Naive thymus-derived CD4-positive, alpha-beta T cell (primary cell): Measurements from ENCODE around the gene BID. TPM values are rescaled to one million over a fixed set of nuclear protein-coding genes. Genes with fewer than 3 reads are reported as not detected.

Experiments used
- ATAC-seq: fragments of 150-1000 bp; cut with Tn5 transposase; 2 replicates; pipeline ENCODE4 v1.10.0; 2021; ENCODE audit warnings: mild to moderate bottlenecking, moderate library complexity
- CTCF ChIA-PET: fragments of 350-600 bp; sonication (Branson Sonifier 250); formaldehyde crosslinking; loops from one replicate; lab custom pipeline; 2021; ENCODE audit warnings: antibody characterized with exemption; lab: Charles Lee
- POLR2A ChIA-PET: fragments of 350-600 bp; sonication (Branson Sonifier 250); formaldehyde crosslinking; loops from one replicate; lab custom pipeline; 2021; ENCODE audit warnings: antibody characterized with exemption, inconsistent platforms; lab: Charles Lee
- DNase-seq, 9 donors: peaks; one replicate each; pipeline versions ENCODE4 v3.0.0 to v3.0.0-alpha.2; 2020 to 2022; ENCODE audit warnings: mixed read lengths in 1 of 9
- H3K27ac ChIP-seq: one replicate; pipeline ENCODE4 v1.7.0; 2013; ENCODE audit warnings: mild to moderate bottlenecking, low read depth, low read length, moderate library complexity
- H3K27me3 ChIP-seq, 2 donors: one replicate each; pipeline ENCODE4 v1.7.0; 2013; ENCODE audit warnings: low read length in 2 of 2, mild to moderate bottlenecking in 2 of 2, moderate library complexity in 2 of 2; ENCODE audit not compliant: control insufficient read depth in 2 of 2, insufficient read depth in 2 of 2
- H3K36me3 ChIP-seq, 3 experiments: 1 replicate in 2 of 3; 2 replicates in 1 of 3; pipeline ENCODE4 v1.7.0; 2013; ENCODE audit warnings: low read length in 3 of 3, mild to moderate bottlenecking in 3 of 3, moderate library complexity in 1 of 3; ENCODE audit not compliant: insufficient read depth in 3 of 3, control insufficient read depth in 2 of 3
- H3K4me1 ChIP-seq, 2 donors: one replicate each; pipeline ENCODE4 v1.7.0; 2013; ENCODE audit warnings: low read length in 2 of 2, mild to moderate bottlenecking in 2 of 2, moderate library complexity in 1 of 2; ENCODE audit not compliant: control insufficient read depth in 2 of 2, insufficient read depth in 2 of 2
- H3K4me3 ChIP-seq: 2 replicates; pipeline ENCODE4 v1.7.0; 2013; ENCODE audit warnings: mild to moderate bottlenecking, low read length
- H3K9me3 ChIP-seq, 3 experiments: 1 replicate in 2 of 3; 2 replicates in 1 of 3; pipeline ENCODE4 v1.7.0; 2013; ENCODE audit warnings: low read length in 3 of 3; ENCODE audit not compliant: control insufficient read depth in 2 of 3
- H3K27ac Mint-ChIP-seq, 9 donors: one replicate each; pipeline ENCODE4 v1.8.0; 2020 to 2022; ENCODE audit warnings: mixed read lengths in 9 of 9, mild to moderate bottlenecking in 8 of 9, moderate library complexity in 5 of 9, inconsistent platforms in 2 of 9
- H3K27me3 Mint-ChIP-seq, 5 donors: one replicate each; pipeline ENCODE4 v1.8.0; 2021 to 2022; ENCODE audit warnings: mixed read lengths in 5 of 5, mild to moderate bottlenecking in 1 of 5
- H3K36me3 Mint-ChIP-seq, 5 donors: one replicate each; pipeline ENCODE4 v1.8.0; 2020 to 2022; ENCODE audit warnings: mixed read lengths in 5 of 5, mild to moderate bottlenecking in 3 of 5, inconsistent platforms in 1 of 5
- H3K4me1 Mint-ChIP-seq, 7 donors: one replicate each; pipeline ENCODE4 v1.8.0; 2020 to 2022; ENCODE audit warnings: mixed read lengths in 7 of 7, mild to moderate bottlenecking in 3 of 7, inconsistent platforms in 1 of 7
- H3K4me3 Mint-ChIP-seq, 10 donors: one replicate each; pipeline ENCODE4 v1.8.0; 2020 to 2022; ENCODE audit warnings: mild to moderate bottlenecking in 10 of 10, mixed read lengths in 10 of 10, moderate library complexity in 6 of 10, inconsistent platforms in 2 of 10
- H3K9me3 Mint-ChIP-seq, 11 donors: one replicate each; pipeline ENCODE4 v1.8.0; 2020 to 2022; ENCODE audit warnings: mixed read lengths in 11 of 11, mild to moderate bottlenecking in 4 of 11, inconsistent platforms in 1 of 11, moderate library complexity in 1 of 11
- intact Hi-C, 2 donors: fragments of 100-400 bp; cut with micrococcal nuclease; formaldehyde crosslinking; loops; one replicate each; pipeline ENCODE4 v1.15.1; 2023
- polyA plus RNA-seq, 2 donors: library from polyadenylated mRNA; unstranded; fragments of 300-500 nt; fragmentation: Illumina TruSeq; gene quantifications; one replicate each; pipeline ENCODE4 v1.2.3, GENCODE V29; 2021
- total RNA-seq, 6 experiments: library from RNA in 5 of 6; stranded (reverse) in 5 of 6; gene quantifications; 1 replicate in 5 of 6; 2 replicates in 1 of 6; pipeline ENCODE4 v1.2.3 and lab custom pipeline; 2021 to 2026

BID gene
- total and polyA plus RNA-seq, 7 experiments from 2014 or later: 15.4 to 66.2 (median 32.1) TPM

- intact Hi-C loops: no loop called here
- no peaks in the 10 kb centered on the region for H3K9me3 ChIP-seq
- peaks cover 0 to 4% of the 10 kb centered on the region in 2 donors for H3K4me1 ChIP-seq
- H3K27me3 ChIP-seq: no peaks in the 10 kb centered on the region
- CTCF ChIA-PET: interaction anchor here (0.9 to 6.8 kb wide), 2 partner anchors 9 to 47 kb away, joined by 3 to 82 read pairs; no protein-coding TSS in a partner anchor
- peaks cover 0 to 4% (median 0%) of the 10 kb centered on the region in 5 donors for H3K36me3 Mint-ChIP-seq
- H3K9me3 Mint-ChIP-seq: no peaks in the 10 kb centered on the region
- H3K27ac Mint-ChIP-seq: peak overlapping the region in 1 of 9 donors; percentile 52
- H3K4me1 Mint-ChIP-seq: peaks cover 0 to 4% (median 0%) of the 10 kb centered on the region in 7 donors
- H3K4me3 ChIP-seq: no peak overlapping the region
- POLR2A ChIA-PET: no interaction called here
- H3K27ac ChIP-seq: no peak overlapping the region
- DNase-seq (no peak), ATAC-seq (no peak)
- H3K27me3 Mint-ChIP-seq: no peaks in the 10 kb centered on the region
- H3K36me3 ChIP-seq: no peaks in the 10 kb centered on the region
- no peak overlapping the region for H3K4me3 Mint-ChIP-seq
Observed at GRCh38 chr22:17788528-17789378, 14.5 kb upstream of the BID start.

GRCh38 chr22:17787716-17788330, 13.6 kb upstream of the BID start:
- Histone ChIP-seq H3K9me3 (no peaks in the 10 kb centered on the region), H3K4me3 (no peak overlapping the region), H3K4me1 (peaks cover 0 to 4% of the 10 kb centered on the region in 2 donors), H3K27ac (no peak overlapping the region), H3K27me3 (no peaks in the 10 kb centered on the region), H3K36me3 (no peaks in the 10 kb centered on the region)
- Mint-ChIP-seq H3K4me3 (no peak overlapping the region), H3K36me3 (peaks cover 0 to 4% (median 0%) of the 10 kb centered on the region in 5 donors), H3K4me1 (peaks cover 0 to 7% (median 0%) of the 10 kb centered on the region in 7 donors), H3K9me3 (no peaks in the 10 kb centered on the region), H3K27me3 (no peaks in the 10 kb centered on the region), H3K27ac (peak overlapping the region in 3 of 9 donors; percentile 32 to 65 (median 51))
- DNase-seq (no peak), ATAC-seq (no peak)
- ChIA-PET POLR2A (no interaction called here), CTCF (interaction anchor here (0.8 to 6.8 kb wide), 3 partner anchors 8 to 46 kb away, joined by 3 to 82 read pairs (median 3); no protein-coding TSS in a partner anchor)
- intact Hi-C loops: no loop called here

GRCh38 chr22:17787241-17787640, 13.0 kb upstream of the BID start:
- H3K4me3 Mint-ChIP-seq: no peak overlapping the region
- H3K27ac ChIP-seq: no peak overlapping the region
- no peak overlapping the region for H3K4me3 ChIP-seq
- H3K9me3 ChIP-seq: no peaks in the 10 kb centered on the region
- H3K36me3 ChIP-seq: no peaks in the 10 kb centered on the region
- ATAC-seq: no peak
- H3K9me3 Mint-ChIP-seq: no peaks in the 10 kb centered on the region
- peak overlapping the region in 1 of 9 donors; percentile 65 for H3K27ac Mint-ChIP-seq
- POLR2A ChIA-PET: interaction anchor here (0.6 to 0.9 kb wide), 2 partner anchors 11 to 19 kb away, joined by 4 to 5 read pairs; no protein-coding TSS in a partner anchor
- CTCF ChIA-PET: interaction anchor here (0.8 to 6.8 kb wide), 5 partner anchors 10 to 45 kb away, joined by 3 to 82 read pairs (median 13); no protein-coding TSS in a partner anchor
- H3K4me1 Mint-ChIP-seq: peaks cover 0 to 13% (median 3%) of the 10 kb centered on the region in 7 donors
- intact Hi-C loops: no loop called here
- H3K27me3 Mint-ChIP-seq: no peaks in the 10 kb centered on the region
- DNase-seq: no peak
- H3K36me3 Mint-ChIP-seq: peaks cover 0 to 4% (median 0%) of the 10 kb centered on the region in 5 donors
- peaks cover 0 to 4% of the 10 kb centered on the region in 2 donors for H3K4me1 ChIP-seq
- no peaks in the 10 kb centered on the region for H3K27me3 ChIP-seq

GRCh38 chr22:17786435-17787161, 12.3 kb upstream of the BID start:
- H3K4me3 Mint-ChIP-seq: peak overlapping the region in 1 of 10 donors; percentile 4
- Histone ChIP-seq H3K4me3 (no peak overlapping the region), H3K4me1 (peaks cover 2 to 10% of the 10 kb centered on the region in 2 donors), H3K9me3 (no peaks in the 10 kb centered on the region), H3K27ac (no peak overlapping the region), H3K27me3 (no peaks in the 10 kb centered on the region), H3K36me3 (no peaks in the 10 kb centered on the region)
- H3K9me3 Mint-ChIP-seq: no peaks in the 10 kb centered on the region
- no peak for ATAC-seq
- ChIA-PET POLR2A (interaction anchor here (0.6 to 1.1 kb wide), 3 partner anchors 10 to 45 kb away, joined by 3 to 5 read pairs (median 4); no protein-coding TSS in a partner anchor), CTCF (interaction anchor here (0.5 to 6.8 kb wide), 12 partner anchors 10 to 398 kb away, joined by 3 to 82 read pairs (median 6); no protein-coding TSS in a partner anchor)
- no peak for DNase-seq
- H3K27ac Mint-ChIP-seq: peak overlapping the region in 3 of 9 donors; percentile 19 to 56 (median 28)
- peaks cover 0 to 4% (median 0%) of the 10 kb centered on the region in 5 donors for H3K36me3 Mint-ChIP-seq
- intact Hi-C loops: no loop called here
- H3K4me1 Mint-ChIP-seq: peaks cover under 1 to 14% (median 4%) of the 10 kb centered on the region in 7 donors
- no peaks in the 10 kb centered on the region for H3K27me3 Mint-ChIP-seq

GRCh38 chr22:17785185-17786184, 11.2 kb upstream of the BID start:
- no peaks in the 10 kb centered on the region for H3K9me3 ChIP-seq
- DNase-seq: peak; percentile 54 to 72 (median 65)
- Mint-ChIP-seq H3K36me3 (peaks cover 0 to 4% (median 0%) of the 10 kb centered on the region in 5 donors), H3K4me3 (no peak overlapping the region), H3K4me1 (peaks cover 8 to 25% (median 13%) of the 10 kb centered on the region in 7 donors), H3K27ac (peak overlapping the region in 2 of 9 donors; percentile 28 to 36), H3K9me3 (no peaks in the 10 kb centered on the region), H3K27me3 (no peaks in the 10 kb centered on the region)
- ATAC-seq: peak; percentile 60
- H3K4me1 ChIP-seq: peaks cover 12 to 20% of the 10 kb centered on the region in 2 donors
- intact Hi-C loops: loop anchor here (1.0 kb wide), 3 partner anchors 17 to 43 kb away; no protein-coding TSS in a partner anchor
- no peak overlapping the region for H3K27ac ChIP-seq
- no peaks in the 10 kb centered on the region for H3K36me3 ChIP-seq
- no peaks in the 10 kb centered on the region for H3K27me3 ChIP-seq
- ChIA-PET POLR2A (interaction anchor here (0.7 to 1.1 kb wide), 4 partner anchors 8 to 54 kb away, joined by 3 read pairs; no protein-coding TSS in a partner anchor), CTCF (interaction anchor here (0.6 to 6.8 kb wide), 14 partner anchors 8 to 397 kb away, joined by 3 to 82 read pairs (median 6); partner anchors contain the start of gene PEX26)
- H3K4me3 ChIP-seq: no peak overlapping the region
